Left cardiac atrium (tissue), 4 donors: ENCODE results near the gene UBE2C. TPM values are rescaled to one million over a fixed set of nuclear protein-coding genes. Genes with fewer than 3 reads are reported as not detected.
"Not testable (repeated sequence)": the region's sequence is repeated elsewhere in the genome, so short reads cannot be mapped to it uniquely, and the experiment has no call there.

Experiments
- ATAC-seq, 2 donors: fragments of 200-7000 bp; cut with Tn5 transposase; one replicate each; pipeline ENCODE4 v1.9.1; 2020; ENCODE audit warnings: mild to moderate bottlenecking in 2 of 2, moderate library complexity in 2 of 2
- DNase-seq: peaks from one replicate; pipeline ENCODE4 v3.0.0-alpha.2; 2020
- intact Hi-C, 2 donors: fragments of 100-400 bp; cut with DNase I; formaldehyde crosslinking; loops; one replicate each; pipeline versions ENCODE4 v1.14.1 to v1.15.1; 2022 to 2023
- total RNA-seq, 2 donors: library from RNA; stranded (reverse); fragmentation: NEBNext Ultra II Directional; extraction: Animal tissue kit (Norgen Biotek cat#: 25700); gene quantifications; one replicate each; pipeline ENCODE4 v1.2.1, GENCODE V29; 2021
- donor health status: DM: no; HTN: yes; CAD: no.
- donor health status: DM: no; HTN: yes; CAD: no; lungs with severe emphysema.
- donor health status: DM: yes; HTN: yes; CAD: no.
- donor health status: Dilated cardiomyopathy.

Gene UBE2C
- total RNA-seq, 2 donors from 2014 or later, result 0.73 to 1.6 TPM

- ATAC-seq, result peak; percentile 61 to 81
- intact Hi-C loops, result loop anchor here in 1 of 2 donors (10.0 kb wide), 1 partner anchor 128 kb away; no protein-coding TSS in a partner anchor
- peak; percentile 48 for DNase-seq
Observed at GRCh38 chr20:45826381-45827019, 14.1 kb downstream of the UBE2C start.

GRCh38 chr20:45827030-45827652 lies 14.7 kb downstream of the UBE2C start, which contains the start of gene TNNC2:
TNNC2 (minus strand) TSS chr20:45827312; CDS start chr20:45827248, 64 bp downstream.
- intact Hi-C loops, result loop anchor here in 1 of 2 donors (10.0 kb wide), 1 partner anchor 128 kb away; no protein-coding TSS in a partner anchor
- DNase-seq (no peak), ATAC-seq (no peak)

- DNase-seq (no peak), ATAC-seq (no peak)
- intact Hi-C loops, result loop anchor here in 1 of 2 donors (10.0 kb wide), 1 partner anchor 127 kb away; no protein-coding TSS in a partner anchor
Observed at GRCh38 chr20:45827712-45828111, 15.3 kb downstream of the UBE2C start.

GRCh38 chr20:45828589-45828988 lies 16.1 kb downstream of the UBE2C start:
- no peak for DNase-seq
- intact Hi-C loops, result loop anchor here in 1 of 2 donors (10.0 kb wide), 1 partner anchor 126 kb away; no protein-coding TSS in a partner anchor

GRCh38 chr20:45829673-45830106 lies 17.2 kb downstream of the UBE2C start:
- ATAC-seq, DNase-seq: not testable (repeated sequence)
- intact Hi-C loops, result loop anchor here in 1 of 2 donors (10.0 kb wide), 1 partner anchor 125 kb away; no protein-coding TSS in a partner anchor

More at GRCh38 chr20:45828589-45828988, 16.1 kb downstream of the UBE2C start:
- no peak for ATAC-seq

- DNase-seq (no peak), ATAC-seq (no peak)
- intact Hi-C loops, result no loop called here
Observed at GRCh38 chr20:45832619-45833018, 20.2 kb downstream of the UBE2C start.

GRCh38 chr20:45833030-45833882 lies 20.8 kb downstream of the UBE2C start, which contains the start of gene SNX21:
SNX21 (plus strand) TSS chr20:45833799; CDS start chr20:45833920, 121 bp downstream.
- intact Hi-C loops, result no loop called here
- ATAC-seq, result peak; percentile 89 to 93
- peak; percentile 92 for DNase-seq

GRCh38 chr20:45833883-45834796 lies 21.7 kb downstream of the UBE2C start:
- intact Hi-C loops, result no loop called here
- ATAC-seq, result peak; percentile 86 to 90
- DNase-seq, result peak; percentile 77

GRCh38 chr20:45834797-45835161 lies 22.3 kb downstream of the UBE2C start:
- intact Hi-C loops, result no loop called here
- DNase-seq (peak; percentile 47), ATAC-seq (no peak)

GRCh38 chr20:45835329-45835765 lies 22.9 kb downstream of the UBE2C start:
- DNase-seq, result no peak

GRCh38 chr20:45835825-45836224 lies 23.4 kb downstream of the UBE2C start:
- intact Hi-C loops, result no loop called here
- DNase-seq, result peak; percentile 70
- peak; percentile 12 to 46 for ATAC-seq

More at GRCh38 chr20:45835329-45835765, 22.9 kb downstream of the UBE2C start:
- intact Hi-C loops, result no loop called here
- ATAC-seq, result no peak

- DNase-seq (no peak), ATAC-seq (no peak)
- intact Hi-C loops, result no loop called here
Observed at GRCh38 chr20:45836841-45837240, 24.4 kb downstream of the UBE2C start.

- no peak for ATAC-seq
- DNase-seq, result no peak
- intact Hi-C loops, result no loop called here
Observed at GRCh38 chr20:45840700-45841198, 28.3 kb downstream of the UBE2C start.

- DNase-seq (no peak), ATAC-seq (peak in 1 of 2 donors; percentile 18)
- intact Hi-C loops, result no loop called here
Observed at GRCh38 chr20:45841407-45842129, 29.1 kb downstream of the UBE2C start.

GRCh38 chr20:45842169-45842812 lies 29.8 kb downstream of the UBE2C start:
- intact Hi-C loops, result no loop called here
- peak; percentile 29 to 56 for ATAC-seq
- DNase-seq, result no peak

- intact Hi-C loops, result no loop called here
- no peak for ATAC-seq
- DNase-seq, result no peak
Observed at GRCh38 chr20:45843506-45843905, 31.1 kb downstream of the UBE2C start.

GRCh38 chr20:45845452-45845851 lies 33.0 kb downstream of the UBE2C start:
- intact Hi-C loops, result no loop called here
- ATAC-seq, result no peak
- DNase-seq, result no peak
